HG02623 (cell line): ENCODE data around the gene WDR38.

ENCODE experiments used
- ATAC-seq: cut with Tn5 transposase; IDR thresholded peaks from one replicate; pipeline ENCODE4 v1.9.1; 2021; ENCODE audit warnings: moderate library complexity; ENCODE audit not compliant: unreplicated experiment

The WDR38 gene

DNA sequence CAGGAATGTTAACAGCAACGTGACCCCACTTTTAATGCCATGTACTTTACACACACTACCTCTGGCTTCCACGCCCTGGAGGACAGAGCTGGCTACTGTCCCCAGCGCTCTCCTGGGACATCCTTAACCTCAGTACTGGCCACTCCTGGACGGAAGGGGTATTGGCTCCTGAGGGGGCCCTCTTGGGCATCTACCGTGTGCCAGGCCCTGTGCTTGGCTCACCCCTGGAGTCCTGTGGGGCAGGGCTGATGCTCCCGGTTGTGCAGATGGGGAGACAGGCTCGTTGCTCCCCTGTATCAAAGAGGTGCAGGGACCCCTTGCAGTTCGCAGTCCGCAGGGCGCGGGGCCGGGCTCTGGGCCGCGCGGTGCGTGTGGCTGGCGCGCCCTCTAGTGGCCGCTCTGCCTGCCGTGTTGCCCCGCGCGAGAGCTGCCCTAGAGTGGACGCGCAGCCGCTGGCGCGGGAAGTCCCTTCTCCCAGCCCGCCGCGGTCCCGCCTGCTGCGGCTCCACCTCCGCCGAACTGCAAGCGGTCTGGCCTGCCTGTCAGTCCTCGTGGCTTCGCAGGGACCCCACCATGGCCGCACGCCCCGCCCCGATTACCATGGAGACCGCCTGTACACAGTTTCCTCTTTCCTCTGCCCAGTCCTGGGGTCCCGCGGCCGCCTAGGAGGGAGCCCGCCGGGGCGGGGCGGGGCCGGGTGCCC is at the start of gene WDR38:
Gene WDR38 (plus strand): TSS at position 632 of the 703 bp plus-strand sequence. CDS start 72 bp downstream, outside the sequence.
- peak; percentile 68 for ATAC-seq

DNA sequence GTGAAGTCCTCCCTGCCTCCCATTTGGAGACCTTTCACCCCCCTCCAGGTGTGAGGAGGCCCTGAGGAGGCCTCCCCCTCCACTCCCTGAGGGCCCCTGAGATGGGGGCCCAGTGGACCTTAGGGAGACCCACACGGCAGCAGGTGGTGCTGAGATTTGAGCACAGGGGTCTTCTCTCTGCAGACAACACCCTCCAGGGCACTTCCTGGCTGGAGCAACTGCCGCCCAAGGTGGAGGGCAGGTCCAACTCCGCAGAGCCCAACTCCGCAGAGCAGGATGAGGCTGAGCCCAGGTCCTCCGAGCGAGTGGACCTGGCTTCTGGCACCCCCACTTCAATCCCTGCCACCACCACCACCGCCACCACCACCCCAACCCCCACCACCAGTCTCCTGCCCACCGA is 49.3 kb upstream of the WDR38 start:
- no peak for ATAC-seq

GRCh38 chr9:124805186-124805585 is 48.1 kb upstream of the WDR38 start:
- ATAC-seq, result no peak

DNA sequence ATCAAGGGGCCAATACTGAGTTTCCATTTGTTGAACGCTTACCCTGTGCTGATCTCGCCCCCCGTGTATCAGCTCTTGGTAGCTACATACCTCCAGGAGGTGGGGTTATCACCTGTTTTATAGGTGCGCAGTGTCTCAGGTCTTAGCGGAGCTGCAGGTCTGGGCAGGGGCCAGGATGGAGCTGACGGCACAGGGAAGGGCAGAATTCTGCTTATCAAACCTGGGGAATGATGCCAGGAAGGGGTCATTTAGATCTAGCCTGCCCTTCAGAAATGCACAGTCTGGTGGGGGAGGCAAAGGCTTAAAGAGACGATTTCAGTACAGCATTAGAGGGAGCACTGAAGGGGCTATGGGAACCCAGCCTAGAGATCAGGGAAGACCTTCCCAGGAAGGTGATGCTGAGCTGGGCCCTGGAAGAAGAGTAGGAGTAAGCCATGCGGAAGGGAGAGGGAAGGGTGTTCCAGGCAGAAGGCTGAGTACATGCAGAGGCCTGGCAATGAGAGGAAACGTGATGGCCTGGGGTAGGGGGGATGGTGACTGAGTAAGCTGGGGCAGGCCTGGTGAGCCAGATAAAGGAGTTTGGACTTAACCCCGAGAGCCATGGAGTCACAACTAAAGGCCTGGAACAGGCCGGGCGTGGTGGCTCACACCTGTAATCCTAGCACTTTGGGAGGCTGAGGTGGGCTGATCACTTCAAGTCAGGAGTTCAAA is 44.9 kb upstream of the WDR38 start:
- no peak for ATAC-seq

- ATAC-seq, result no peak
These were observed 44.0 kb upstream of the WDR38 start for GRCh38 chr9:124809211-124809610.

GRCh38 chr9:124809741-124810500 is 43.3 kb upstream of the WDR38 start:
- ATAC-seq, result no peak

- ATAC-seq, result no peak
These were observed 42.5 kb upstream of the WDR38 start for GRCh38 chr9:124810663-124811355.

DNA sequence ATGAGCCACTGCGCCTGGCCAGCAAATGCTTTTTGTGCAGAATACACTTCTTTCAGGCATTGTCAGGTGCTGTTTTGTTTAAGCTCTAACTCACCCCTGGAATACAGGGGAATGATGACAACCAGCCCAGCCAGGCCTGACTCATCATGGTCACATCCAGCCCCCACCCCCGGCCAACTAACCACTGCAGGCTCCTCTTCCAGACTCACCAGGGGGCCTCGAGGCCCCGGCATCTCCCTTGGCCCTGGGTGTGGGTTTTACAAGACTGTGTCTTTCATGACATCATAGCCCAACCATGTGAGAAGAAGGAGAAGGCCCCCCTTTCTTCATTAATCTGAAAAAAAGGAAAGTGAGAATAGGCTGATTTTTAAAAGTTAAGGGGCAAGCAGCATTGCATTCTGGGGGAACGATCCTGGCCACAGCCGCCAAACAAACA is 40.8 kb upstream of the WDR38 start:
- ATAC-seq, result no peak

- no peak for ATAC-seq
These were observed 40.2 kb upstream of the WDR38 start for GRCh38 chr9:124813041-124813440.

GRCh38 chr9:124813501-124814163 is 39.6 kb upstream of the WDR38 start:
- no peak for ATAC-seq

DNA sequence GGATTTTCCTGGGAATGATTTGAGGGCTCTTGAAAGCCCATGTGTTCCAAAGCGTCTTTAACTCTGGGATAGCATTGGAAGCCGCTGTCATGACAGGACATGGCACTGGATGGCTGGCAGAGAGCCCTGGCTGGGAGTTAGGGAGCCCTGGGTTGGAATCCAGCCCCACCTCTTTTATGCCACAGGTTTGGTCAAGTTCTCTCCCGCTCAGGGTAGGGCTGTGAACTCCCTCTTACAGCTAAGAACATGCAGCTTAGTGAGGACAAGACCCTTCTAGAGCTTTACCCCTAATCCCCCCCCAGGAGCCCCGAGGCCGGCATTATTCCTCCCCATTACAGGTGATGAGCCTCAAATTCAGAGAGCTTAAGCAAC is 39.1 kb upstream of the WDR38 start:
- ATAC-seq, result no peak

GRCh38 chr9:124815601-124816000 is 37.7 kb upstream of the WDR38 start:
- no peak for ATAC-seq

DNA sequence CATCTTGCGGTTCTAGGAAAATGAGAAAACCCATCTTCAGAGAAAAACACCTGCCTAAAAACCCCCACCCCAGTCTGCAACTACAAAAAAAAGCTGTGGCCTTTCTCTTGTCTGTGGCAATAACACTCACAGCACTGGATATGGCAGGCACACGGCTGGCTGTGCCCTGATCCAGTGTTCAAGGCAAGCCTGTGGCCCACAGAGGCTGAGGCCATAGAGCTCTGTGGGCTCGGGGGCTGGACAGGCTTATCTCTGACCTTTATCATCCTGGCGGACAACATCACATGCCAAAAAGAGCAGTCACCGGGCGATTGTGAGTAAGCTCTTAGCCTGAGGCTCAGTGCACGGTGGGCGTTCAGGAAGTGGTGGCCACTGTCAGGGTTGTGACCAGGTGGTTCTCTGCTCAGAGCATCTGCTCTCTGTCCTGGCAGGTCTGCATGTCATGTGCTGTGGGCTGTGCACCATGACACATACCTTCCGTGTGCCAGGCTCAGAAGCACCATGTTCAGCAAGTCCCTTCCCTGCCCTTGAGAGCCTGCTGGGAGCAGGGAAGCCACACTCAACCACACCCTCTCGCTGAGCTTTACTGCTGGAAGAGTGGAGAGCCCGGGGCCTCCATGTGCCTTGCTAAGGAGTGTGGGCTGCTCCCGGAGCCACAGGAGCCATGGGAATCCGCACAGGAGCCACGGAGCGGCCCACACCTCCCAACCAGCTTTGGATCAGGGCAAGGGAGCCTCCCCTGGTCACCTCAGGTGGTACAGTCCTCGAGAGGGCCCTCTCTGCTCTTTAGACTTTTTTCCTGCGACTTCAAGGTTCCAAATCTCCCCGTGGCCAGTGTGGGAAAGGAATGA is 34.6 kb upstream of the WDR38 start:
- no peak for ATAC-seq

GRCh38 chr9:124820698-124821623 is 32.3 kb upstream of the WDR38 start:
- no peak for ATAC-seq

GRCh38 chr9:124828489-124829333 is 24.5 kb upstream of the WDR38 start:
- ATAC-seq, result no peak

DNA sequence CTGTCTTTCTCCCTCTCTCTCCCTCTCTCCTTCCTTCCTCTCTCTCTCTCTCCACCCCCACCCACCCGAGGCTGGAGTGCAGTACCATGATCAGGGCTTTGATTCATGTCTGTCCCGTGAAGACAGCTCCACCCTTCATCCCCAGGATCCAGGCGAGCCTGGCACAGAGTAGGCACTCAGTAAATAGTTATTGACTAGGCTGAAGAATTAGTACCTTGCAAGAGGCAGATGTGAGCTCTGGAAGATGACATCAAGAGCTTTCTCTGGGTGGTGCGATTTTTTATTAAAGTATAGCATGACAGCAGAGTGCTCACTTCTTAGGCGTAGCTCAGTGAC is 24.0 kb upstream of the WDR38 start:
- ATAC-seq, result no peak

- no peak for ATAC-seq
These were observed 22.7 kb upstream of the WDR38 start for GRCh38 chr9:124830593-124830992.
